Measurements from ENCODE around the gene ARPC4. TPM values are rescaled to one million over a fixed set of nuclear protein-coding genes. Genes with fewer than 3 reads are reported as not detected.

The ARPC4 gene
- total RNA-seq, 1 donor from 2014 or later, result 170 TPM

DNA sequence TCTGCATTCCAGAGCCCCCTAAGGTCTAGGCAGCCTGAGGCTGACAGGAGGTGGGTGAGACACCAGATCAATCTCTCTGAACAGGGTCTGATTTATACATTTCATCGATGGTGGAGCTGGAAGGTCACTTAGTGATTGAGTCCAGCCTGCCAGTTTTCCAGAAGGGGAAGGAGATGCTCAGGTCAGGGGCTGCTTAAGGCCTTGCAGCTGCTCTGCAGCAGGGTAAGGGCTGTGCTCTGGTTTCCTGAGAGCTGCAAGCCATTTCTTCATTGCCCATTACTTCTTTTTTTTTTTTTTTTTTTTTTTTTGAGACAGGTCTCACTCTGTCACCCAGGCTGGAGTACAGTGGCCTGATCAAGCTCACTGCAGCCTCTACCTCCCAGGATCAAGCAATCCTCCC lies 11.3 kb upstream of the ARPC4 start:
- no peak for ATAC-seq
- no peak overlapping the region for H3K4me3 ChIP-seq
- intact Hi-C loops (cut with DNase I), result no loop called here
- DNase-seq, result no peak
- H3K27me3 ChIP-seq (ENCODE audit: low read depth), result no peaks in the 10 kb centered on the region
- TF ChIP-seq, protein P1, sequence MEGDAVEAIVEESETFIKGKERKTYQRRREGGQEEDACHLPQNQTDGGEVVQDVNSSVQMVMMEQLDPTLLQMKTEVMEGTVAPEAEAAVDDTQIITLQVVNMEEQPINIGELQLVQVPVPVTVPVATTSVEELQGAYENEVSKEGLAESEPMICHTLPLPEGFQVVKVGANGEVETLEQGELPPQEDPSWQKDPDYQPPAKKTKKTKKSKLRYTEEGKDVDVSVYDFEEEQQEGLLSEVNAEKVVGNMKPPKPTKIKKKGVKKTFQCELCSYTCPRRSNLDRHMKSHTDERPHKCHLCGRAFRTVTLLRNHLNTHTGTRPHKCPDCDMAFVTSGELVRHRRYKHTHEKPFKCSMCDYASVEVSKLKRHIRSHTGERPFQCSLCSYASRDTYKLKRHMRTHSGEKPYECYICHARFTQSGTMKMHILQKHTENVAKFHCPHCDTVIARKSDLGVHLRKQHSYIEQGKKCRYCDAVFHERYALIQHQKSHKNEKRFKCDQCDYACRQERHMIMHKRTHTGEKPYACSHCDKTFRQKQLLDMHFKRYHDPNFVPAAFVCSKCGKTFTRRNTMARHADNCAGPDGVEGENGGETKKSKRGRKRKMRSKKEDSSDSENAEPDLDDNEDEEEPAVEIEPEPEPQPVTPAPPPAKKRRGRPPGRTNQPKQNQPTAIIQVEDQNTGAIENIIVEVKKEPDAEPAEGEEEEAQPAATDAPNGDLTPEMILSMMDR (IDR thresholded peaks at IDR 0.05), result no peak
- H3K9me3 ChIP-seq, result no peaks in the 10 kb centered on the region
- peaks cover 66% of the 10 kb centered on the region for H3K36me3 ChIP-seq
- peaks cover 26% of the 10 kb centered on the region for H3K4me1 ChIP-seq
- H3K27ac ChIP-seq, result no peak overlapping the region

DNA sequence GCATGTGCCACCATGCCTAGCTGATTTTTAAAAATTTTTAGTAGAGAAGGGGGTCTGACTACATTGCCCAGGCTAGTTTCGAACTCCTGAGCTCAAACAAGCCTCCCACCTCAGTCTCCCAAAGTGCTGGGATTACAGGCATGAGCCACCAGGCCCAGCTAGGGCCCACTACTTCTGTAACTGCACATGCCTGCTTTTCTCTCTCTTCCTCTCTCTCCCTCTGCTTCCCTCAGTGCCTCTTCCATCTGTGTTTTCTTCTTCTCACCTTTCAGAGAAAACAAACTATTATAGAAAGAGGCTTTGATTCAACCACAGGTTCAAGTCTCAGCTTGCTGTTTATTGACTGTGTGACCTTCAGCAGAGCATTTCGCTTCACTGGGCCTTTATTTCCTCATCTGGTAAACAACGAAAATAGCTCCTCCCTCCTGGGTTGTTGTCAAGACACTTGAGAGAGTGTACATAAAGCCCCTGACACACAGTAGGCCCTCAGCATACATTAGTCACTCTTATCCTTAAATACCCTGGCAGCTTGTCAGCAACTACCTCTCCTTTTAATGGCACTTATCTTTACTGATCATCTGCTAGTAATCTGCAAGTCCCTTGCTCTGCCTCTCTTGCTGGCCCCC lies 10.8 kb upstream of the ARPC4 start:
- H3K4me3 ChIP-seq, result no peak overlapping the region
- no peak for DNase-seq
- H3K27me3 ChIP-seq (ENCODE audit: low read depth), result no peaks in the 10 kb centered on the region
- no peak overlapping the region for H3K27ac ChIP-seq
- no peak for ATAC-seq
- TF ChIP-seq, protein P1 (IDR thresholded peaks at IDR 0.05), result no peak
- peaks cover 26% of the 10 kb centered on the region for H3K4me1 ChIP-seq
- intact Hi-C loops (cut with DNase I), result no loop called here
- peaks cover 71% of the 10 kb centered on the region for H3K36me3 ChIP-seq
- no peaks in the 10 kb centered on the region for H3K9me3 ChIP-seq

- no peak overlapping the region for H3K27ac ChIP-seq
- no peak for ATAC-seq
- intact Hi-C loops (cut with DNase I), result no loop called here
- no peaks in the 10 kb centered on the region for H3K9me3 ChIP-seq
- no peaks in the 10 kb centered on the region for H3K27me3 ChIP-seq (ENCODE audit: low read depth)
- peaks cover 24% of the 10 kb centered on the region for H3K4me1 ChIP-seq
- H3K4me3 ChIP-seq, result no peak overlapping the region
- DNase-seq, result no peak
- peaks cover 78% of the 10 kb centered on the region for H3K36me3 ChIP-seq
- TF ChIP-seq, protein P1 (IDR thresholded peaks at IDR 0.05), result no peak
These were observed 10.1 kb upstream of the ARPC4 start for GRCh38 chr3:9782770-9783169.

DNA sequence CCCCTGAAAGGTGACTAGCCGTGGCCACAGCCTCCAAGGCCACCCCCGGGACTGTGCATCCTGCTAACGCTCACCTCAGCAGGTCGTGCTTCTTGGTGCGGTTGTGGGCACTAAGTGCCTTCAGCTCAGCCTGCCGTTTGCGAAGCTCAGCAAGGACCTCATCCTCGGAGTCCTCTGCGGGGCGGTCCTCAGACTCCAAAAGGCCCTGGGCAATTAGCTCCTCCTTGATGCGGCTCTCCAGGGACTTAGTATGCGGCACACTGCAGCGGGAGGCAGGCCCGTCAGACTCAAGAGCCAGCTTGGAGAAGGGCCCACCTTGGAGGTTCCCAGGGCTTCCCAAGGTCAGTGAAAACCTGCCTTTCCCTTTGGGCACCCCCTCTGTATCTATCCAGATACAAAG lies 8.9 kb upstream of the ARPC4 start:
- H3K27me3 ChIP-seq (ENCODE audit: low read depth), result no peaks in the 10 kb centered on the region
- no peak overlapping the region for H3K4me3 ChIP-seq
- TF ChIP-seq, protein P1 (IDR thresholded peaks at IDR 0.05), result no peak
- intact Hi-C loops (cut with DNase I), result no loop called here
- DNase-seq (no peak), ATAC-seq (no peak)
- peaks cover 90% of the 10 kb centered on the region for H3K36me3 ChIP-seq
- no peaks in the 10 kb centered on the region for H3K9me3 ChIP-seq
- no peak overlapping the region for H3K27ac ChIP-seq
- H3K4me1 ChIP-seq, result peaks cover 14% of the 10 kb centered on the region

DNA sequence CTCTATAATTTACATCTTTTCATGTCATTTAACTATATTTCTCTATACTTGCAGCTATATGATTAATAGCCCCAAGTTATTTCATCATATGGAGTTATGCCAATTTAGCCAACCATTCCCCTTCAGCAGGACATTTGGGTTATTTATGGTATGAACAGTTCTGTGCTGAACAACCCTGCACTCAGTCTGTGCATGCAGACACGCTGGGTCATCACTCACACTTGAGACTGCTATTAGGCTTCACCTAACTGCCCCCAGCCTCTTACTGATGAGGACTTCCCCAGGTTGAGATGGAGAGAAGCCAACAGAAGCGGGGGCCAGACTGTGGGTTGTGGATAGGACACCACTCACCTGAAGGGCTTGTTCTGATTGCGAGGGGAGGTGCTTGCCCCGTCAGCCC lies 7.9 kb upstream of the ARPC4 start:
- Histone ChIP-seq H3K27me3 (ENCODE audit: low read depth) (no peaks in the 10 kb centered on the region), H3K4me1 (peaks cover 10% of the 10 kb centered on the region), H3K4me3 (no peak overlapping the region), H3K9me3 (no peaks in the 10 kb centered on the region), H3K36me3 (peaks cover 96% of the 10 kb centered on the region), H3K27ac (no peak overlapping the region)
- intact Hi-C loops (cut with DNase I), result no loop called here
- ATAC-seq (no peak), DNase-seq (no peak)
- TF ChIP-seq, protein P1 (IDR thresholded peaks at IDR 0.05), result no peak
